ENCODE measurements around the gene GNAQ. TPM values are rescaled to one million over a fixed set of nuclear protein-coding genes. Genes with fewer than 3 reads are reported as not detected.
A peak's percentile ranks its signal among the peaks of the same experiment; 100 is the strongest.

The GNAQ gene
- polyA plus RNA-seq, 3 donors: 8.3 to 51.0 (median 9.6) TPM

- no peak for DNase-seq
- H3K9ac ChIP-seq (ENCODE audit: insufficient read depth, low read length, poor library complexity, severe bottlenecking): no peak overlapping the region
- no peaks in the 10 kb centered on the region for H3K9me3 Mint-ChIP-seq
- peak overlapping the region in 2 of 7 donors; percentile 30 to 55 for H3K27ac Mint-ChIP-seq
- no peak for TF ChIP-seq CTCF (IDR thresholded peaks at IDR 0.05)
- H3K4me2 ChIP-seq (replicated peaks; ENCODE audit: extremely low read depth, low read length, poor library complexity, severe bottlenecking): no peak overlapping the region
- H4K20me1 ChIP-seq (ENCODE audit: insufficient read depth, low read length): peaks cover 99% of the 10 kb centered on the region
- intact Hi-C loops (cut with micrococcal nuclease): no loop called here
- H3K27me3 ChIP-seq (ENCODE audit: control insufficient read depth in 2 of 2, insufficient read depth in 2 of 2, low read length in 2 of 2): no peaks in the 10 kb centered on the region
- H3K27ac ChIP-seq (ENCODE audit: low read depth in 1 of 2, low read length in 2 of 2): peak overlapping the region in 1 of 2 donors; percentile 9
- no peak overlapping the region for H3K4me3 Mint-ChIP-seq
- H3K36me3 Mint-ChIP-seq: peaks cover 15 to 26% of the 10 kb centered on the region in 2 donors
- H3K36me3 ChIP-seq (replicated peaks in 1 of 2; ENCODE audit: control insufficient read depth in 1 of 2, insufficient read depth in 2 of 2, low read length in 2 of 2): peaks cover 0 to 25% of the 10 kb centered on the region in 2 donors
- H2AFZ ChIP-seq (ENCODE audit: insufficient read depth, low read depth, low read length, poor library complexity, severe bottlenecking): no peak overlapping the region
- no peaks in the 10 kb centered on the region for H3K27me3 Mint-ChIP-seq (ENCODE audit: low read depth in 3 of 3)
- no peaks in the 10 kb centered on the region for H3K9me3 ChIP-seq (replicated peaks in 1 of 2; ENCODE audit: control insufficient read depth in 1 of 2, insufficient read depth in 1 of 2, low read length in 2 of 2)
- no CpG with 5 or more reads among the region's 1 CpG for WGBS (ENCODE audit: insufficient coverage)
- peaks cover 0 to 9% of the 10 kb centered on the region in 2 donors for H3K4me1 ChIP-seq (ENCODE audit: control insufficient read depth in 1 of 2, insufficient read depth in 2 of 2, low read length in 2 of 2)
- H3K4me3 ChIP-seq (replicated peaks in 1 of 3; ENCODE audit: low read depth in 2 of 3, low read length in 3 of 3): no peak overlapping the region
- H3K79me2 ChIP-seq (ENCODE audit: insufficient read depth, low read length): peaks cover 91% of the 10 kb centered on the region
- peaks cover 16% of the 10 kb centered on the region for H3K4me1 Mint-ChIP-seq
Observed at GRCh38 chr9:77877976-77878375, 153.6 kb downstream of the GNAQ start.

- WGBS (ENCODE audit: insufficient coverage): no CpG with 5 or more reads among the region's 3 CpGs
- Histone ChIP-seq H3K27me3 (ENCODE audit: control insufficient read depth in 2 of 2, insufficient read depth in 2 of 2, low read length in 2 of 2) (no peaks in the 10 kb centered on the region), H3K27ac (ENCODE audit: low read depth in 1 of 2, low read length in 2 of 2) (peak overlapping the region in 1 of 2 donors; percentile 35), H3K9me3 (replicated peaks in 1 of 2; ENCODE audit: control insufficient read depth in 1 of 2, insufficient read depth in 1 of 2, low read length in 2 of 2) (no peaks in the 10 kb centered on the region), H3K4me3 (replicated peaks in 1 of 3; ENCODE audit: low read depth in 2 of 3, low read length in 3 of 3) (no peak overlapping the region), H4K20me1 (ENCODE audit: insufficient read depth, low read length) (peaks cover 99% of the 10 kb centered on the region), H3K79me2 (ENCODE audit: insufficient read depth, low read length) (peaks cover 91% of the 10 kb centered on the region), H3K9ac (ENCODE audit: insufficient read depth, low read length, poor library complexity, severe bottlenecking) (no peak overlapping the region), H2AFZ (ENCODE audit: insufficient read depth, low read depth, low read length, poor library complexity, severe bottlenecking) (no peak overlapping the region), H3K4me1 (ENCODE audit: control insufficient read depth in 1 of 2, insufficient read depth in 2 of 2, low read length in 2 of 2) (peaks cover 0 to 9% of the 10 kb centered on the region in 2 donors), H3K4me2 (replicated peaks; ENCODE audit: extremely low read depth, low read length, poor library complexity, severe bottlenecking) (no peak overlapping the region), H3K36me3 (replicated peaks in 1 of 2; ENCODE audit: control insufficient read depth in 1 of 2, insufficient read depth in 2 of 2, low read length in 2 of 2) (peaks cover 0 to 25% of the 10 kb centered on the region in 2 donors)
- Mint-ChIP-seq H3K4me3 (no peak overlapping the region), H3K4me1 (peaks cover 19% of the 10 kb centered on the region), H3K9me3 (no peaks in the 10 kb centered on the region), H3K27me3 (ENCODE audit: low read depth in 3 of 3) (no peaks in the 10 kb centered on the region), H3K36me3 (peaks cover 18 to 20% of the 10 kb centered on the region in 2 donors), H3K27ac (no peak overlapping the region)
- no peak for DNase-seq
- intact Hi-C loops (cut with micrococcal nuclease): no loop called here
- no peak for TF ChIP-seq CTCF (IDR thresholded peaks at IDR 0.05)
Observed at GRCh38 chr9:77876590-77876989, 155.0 kb downstream of the GNAQ start.

All from CD14-positive monocyte (primary cell).